ENCODE measurements around the gene QKI.
A peak's percentile ranks its signal among the peaks of the same experiment; 100 is the strongest.
"Not testable (repeated sequence)": the region's sequence is repeated elsewhere in the genome, so short reads cannot be mapped to it uniquely, and the experiment has no call there.

The QKI gene

GRCh38 chr6:163414117-163414945 lies at the start of gene QKI:
Gene QKI (plus strand): TSS chr6:163414718. CDS start chr6:163415194, 476 bp downstream.
- DNase-seq, result peak; percentile 61 to 82 (median 79)

- DNase-seq, result no peak
These were observed 48.2 kb upstream of the QKI start for GRCh38 chr6:163366288-163366687.

- no peak for DNase-seq
These were observed 46.9 kb upstream of the QKI start for GRCh38 chr6:163367497-163368183.

- DNase-seq, result no peak
These were observed 45.4 kb upstream of the QKI start for GRCh38 chr6:163369141-163369540.

- no peak for DNase-seq
These were observed 44.7 kb upstream of the QKI start for GRCh38 chr6:163369628-163370365.

- DNase-seq, result no peak
These were observed 43.9 kb upstream of the QKI start for GRCh38 chr6:163370464-163371117.

GRCh38 chr6:163371129-163371528 lies 43.4 kb upstream of the QKI start:
- DNase-seq, result no peak

- no peak for DNase-seq
These were observed 41.3 kb upstream of the QKI start for GRCh38 chr6:163373240-163373639.

- DNase-seq, result no peak
These were observed 39.2 kb upstream of the QKI start for GRCh38 chr6:163375361-163375760.

- no peak for DNase-seq
These were observed 38.3 kb upstream of the QKI start for GRCh38 chr6:163376187-163376586.

GRCh38 chr6:163377561-163377960 lies 37.0 kb upstream of the QKI start:
- no peak for DNase-seq

GRCh38 chr6:163380216-163380615 lies 34.3 kb upstream of the QKI start:
- no peak for DNase-seq

- DNase-seq, result no peak
These were observed 33.3 kb upstream of the QKI start for GRCh38 chr6:163381118-163381756.

GRCh38 chr6:163383396-163383795 lies 31.1 kb upstream of the QKI start:
- DNase-seq, result not testable (repeated sequence)

GRCh38 chr6:163383912-163384311 lies 30.6 kb upstream of the QKI start:
- no peak for DNase-seq

- DNase-seq, result no peak
These were observed 30.0 kb upstream of the QKI start for GRCh38 chr6:163384510-163384909.

GRCh38 chr6:163385503-163385902 lies 29.0 kb upstream of the QKI start:
- DNase-seq, result not testable (repeated sequence)

- DNase-seq, result no peak
These were observed 28.1 kb upstream of the QKI start for GRCh38 chr6:163386329-163386908.

GRCh38 chr6:163387317-163387716 lies 27.2 kb upstream of the QKI start:
- no peak for DNase-seq

GRCh38 chr6:163389354-163389753 lies 25.2 kb upstream of the QKI start:
- no peak for DNase-seq

- DNase-seq, result no peak
These were observed 23.7 kb upstream of the QKI start for GRCh38 chr6:163390770-163391169.

GRCh38 chr6:163391985-163392384 lies 22.5 kb upstream of the QKI start:
- DNase-seq, result no peak
